ENCODE data around the gene RAD54L.

Gene RAD54L

DNA sequence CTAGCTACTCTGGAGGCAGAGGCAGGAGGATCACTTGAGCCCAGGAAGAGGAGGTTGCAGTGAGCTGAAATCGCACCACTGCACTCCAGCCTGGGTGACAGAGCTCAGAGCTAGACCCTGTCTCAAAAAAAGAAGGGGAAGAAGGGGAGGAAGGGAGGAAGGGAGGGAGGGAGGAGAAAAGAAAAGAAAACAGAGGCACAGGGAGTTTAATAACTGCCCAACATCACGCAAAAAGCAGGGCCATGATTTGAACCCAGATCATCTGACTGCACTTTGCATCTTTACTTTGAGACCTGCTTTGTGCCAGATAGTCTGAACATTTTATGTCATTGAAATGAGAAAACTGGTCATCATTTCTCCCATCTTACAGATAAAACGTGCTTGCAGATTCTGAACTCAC lies 42.4 kb upstream of the RAD54L start:
- ChIA-PET POLR2A (ENCODE audit: low non-redundant PET) (no interaction called here), CTCF (interaction anchor here (0.5 to 1.6 kb wide), 2 partner anchors 19 to 172 kb away, joined by 3 to 13 read pairs; no protein-coding TSS in a partner anchor)
- no peak for DNase-seq (ENCODE audit: low spot score)
- H3K27ac ChIP-seq, result peak overlapping the region; percentile 82
- TF ChIP-seq, protein P1, sequence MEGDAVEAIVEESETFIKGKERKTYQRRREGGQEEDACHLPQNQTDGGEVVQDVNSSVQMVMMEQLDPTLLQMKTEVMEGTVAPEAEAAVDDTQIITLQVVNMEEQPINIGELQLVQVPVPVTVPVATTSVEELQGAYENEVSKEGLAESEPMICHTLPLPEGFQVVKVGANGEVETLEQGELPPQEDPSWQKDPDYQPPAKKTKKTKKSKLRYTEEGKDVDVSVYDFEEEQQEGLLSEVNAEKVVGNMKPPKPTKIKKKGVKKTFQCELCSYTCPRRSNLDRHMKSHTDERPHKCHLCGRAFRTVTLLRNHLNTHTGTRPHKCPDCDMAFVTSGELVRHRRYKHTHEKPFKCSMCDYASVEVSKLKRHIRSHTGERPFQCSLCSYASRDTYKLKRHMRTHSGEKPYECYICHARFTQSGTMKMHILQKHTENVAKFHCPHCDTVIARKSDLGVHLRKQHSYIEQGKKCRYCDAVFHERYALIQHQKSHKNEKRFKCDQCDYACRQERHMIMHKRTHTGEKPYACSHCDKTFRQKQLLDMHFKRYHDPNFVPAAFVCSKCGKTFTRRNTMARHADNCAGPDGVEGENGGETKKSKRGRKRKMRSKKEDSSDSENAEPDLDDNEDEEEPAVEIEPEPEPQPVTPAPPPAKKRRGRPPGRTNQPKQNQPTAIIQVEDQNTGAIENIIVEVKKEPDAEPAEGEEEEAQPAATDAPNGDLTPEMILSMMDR (conservative IDR thresholded peaks at IDR 0.05; ENCODE audit: low read depth), result no peak

DNA sequence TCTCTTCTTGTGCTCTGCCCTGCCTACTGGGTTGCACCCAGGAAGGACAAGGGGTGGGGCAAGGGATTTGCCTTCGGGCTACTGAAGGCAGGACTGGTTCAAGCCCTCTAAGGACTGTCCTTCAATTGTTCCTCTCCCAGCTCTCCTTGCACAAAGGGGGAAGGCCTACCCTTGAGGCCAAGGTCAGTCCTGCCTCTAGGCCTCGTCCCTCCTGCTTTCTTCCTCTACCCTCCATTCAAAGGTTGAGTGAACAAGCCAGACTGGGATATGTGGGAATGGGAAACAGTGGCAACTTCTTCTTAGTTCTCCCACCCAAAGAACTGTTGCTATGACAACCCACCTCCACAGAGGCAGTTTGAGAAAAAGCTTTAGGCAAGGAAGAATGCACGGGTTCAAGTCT lies 41.8 kb upstream of the RAD54L start:
- no peak for DNase-seq (ENCODE audit: low spot score)
- ChIA-PET POLR2A (ENCODE audit: low non-redundant PET) (no interaction called here), CTCF (interaction anchor here (0.5 kb wide), 1 partner anchor 17 kb away, joined by 4 read pairs; no protein-coding TSS in a partner anchor)
- TF ChIP-seq, protein P1 (conservative IDR thresholded peaks at IDR 0.05; ENCODE audit: low read depth), result no peak
- peak overlapping the region; percentile 19; the same call in 1 of the 2 replicates for H3K27ac ChIP-seq

DNA sequence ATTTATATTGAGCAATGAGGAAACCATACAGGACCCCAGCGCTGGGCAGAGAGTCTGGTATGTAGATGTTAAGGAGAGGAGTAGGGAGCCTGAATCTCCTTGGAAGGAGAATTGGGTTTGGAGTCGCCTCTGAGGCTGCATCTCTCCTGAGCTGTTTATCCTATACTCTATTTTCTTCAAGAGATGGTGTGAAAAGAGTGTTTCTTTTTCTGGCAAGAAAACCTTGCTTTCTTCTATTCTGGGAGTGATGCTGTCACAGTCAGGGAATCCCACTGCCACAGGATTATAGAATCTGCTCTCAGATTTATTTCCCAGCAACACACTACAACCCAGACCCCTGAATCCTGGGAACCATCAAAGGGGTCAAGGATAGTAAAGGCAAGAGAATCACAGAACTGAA lies 41.2 kb upstream of the RAD54L start:
- ChIA-PET POLR2A (ENCODE audit: low non-redundant PET) (interaction anchor here (0.6 kb wide), 1 partner anchor 14 kb away, joined by 3 read pairs; no protein-coding TSS in a partner anchor), CTCF (interaction anchor here (0.5 to 1.1 kb wide), 3 partner anchors 17 to 1289 kb away, joined by 3 to 5 read pairs (median 4); no protein-coding TSS in a partner anchor)
- no peak for DNase-seq (ENCODE audit: low spot score)
- no peak overlapping the region for H3K27ac ChIP-seq
- TF ChIP-seq, protein P1 (conservative IDR thresholded peaks at IDR 0.05; ENCODE audit: low read depth), result no peak

- TF ChIP-seq, protein P1 (conservative IDR thresholded peaks at IDR 0.05; ENCODE audit: low read depth), result no peak
- ChIA-PET CTCF (interaction anchor here (0.9 to 1.0 kb wide), 2 partner anchors 13 to 322 kb away, joined by 3 read pairs; no protein-coding TSS in a partner anchor), POLR2A (ENCODE audit: low non-redundant PET) (no interaction called here)
- no peak overlapping the region for H3K27ac ChIP-seq
- DNase-seq (ENCODE audit: low spot score), result no peak
These were observed 37.0 kb upstream of the RAD54L start for GRCh38 chr1:46210561-46210960.

DNA sequence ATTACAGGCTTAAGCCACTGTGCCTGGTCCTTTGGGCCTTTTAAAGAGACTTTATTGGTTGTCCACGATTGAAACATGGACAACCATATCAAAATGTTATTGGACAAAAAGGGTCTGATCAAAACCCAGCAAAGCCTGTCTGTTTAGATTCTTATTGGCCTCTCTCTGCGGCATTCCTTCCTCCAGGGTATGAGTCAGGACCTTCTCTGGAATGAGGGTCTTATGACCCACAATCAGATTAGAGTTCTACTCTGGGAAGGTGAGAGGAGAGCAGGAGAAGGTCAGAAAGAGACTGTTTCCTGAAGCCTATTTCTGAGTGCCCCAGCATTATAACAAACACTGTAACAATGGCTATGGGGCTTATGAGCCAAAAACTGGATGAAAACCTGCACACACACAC lies 36.5 kb upstream of the RAD54L start:
- TF ChIP-seq, protein P1 (conservative IDR thresholded peaks at IDR 0.05; ENCODE audit: low read depth), result no peak
- no peak overlapping the region for H3K27ac ChIP-seq
- CTCF ChIA-PET, result no interaction called here
- no peak for DNase-seq (ENCODE audit: low spot score)
- POLR2A ChIA-PET (ENCODE audit: low non-redundant PET), result no interaction called here

DNA sequence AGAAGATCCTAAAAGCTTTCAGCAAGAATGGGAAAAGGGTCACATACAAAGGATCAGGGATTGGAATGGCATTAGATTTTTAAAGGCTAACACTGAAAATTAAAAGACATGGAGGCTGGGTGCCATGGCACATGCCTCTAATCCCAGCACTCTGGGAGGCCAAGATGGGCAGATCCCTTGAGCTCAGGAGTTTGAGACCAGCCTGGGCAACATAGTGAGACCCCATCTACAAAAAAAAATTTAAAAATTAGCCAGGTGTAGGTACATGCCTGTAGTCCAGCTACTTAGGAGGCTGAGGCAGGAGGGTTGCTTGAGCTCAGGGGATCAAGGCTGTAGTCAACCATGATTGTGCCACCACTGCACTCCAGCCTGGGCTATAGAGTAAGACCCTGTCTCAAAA lies 32.1 kb upstream of the RAD54L start:
- DNase-seq (ENCODE audit: low spot score), result no peak
- POLR2A ChIA-PET (ENCODE audit: low non-redundant PET), result interaction anchor here (0.6 kb wide), 1 partner anchor 14 kb away, joined by 4 read pairs; no protein-coding TSS in a partner anchor
- CTCF ChIA-PET, result no interaction called here
- TF ChIP-seq, protein P1 (conservative IDR thresholded peaks at IDR 0.05; ENCODE audit: low read depth), result no peak
- no peak overlapping the region for H3K27ac ChIP-seq

Data from RWPE1 (cell line).